Measurements from ENCODE around the gene TMEM59L. TPM values are rescaled to one million over a fixed set of nuclear protein-coding genes. Genes with fewer than 3 reads are reported as not detected.

The TMEM59L gene
- total RNA-seq, 6 experiments from 2014 or later, result 0.31 to 0.43 TPM; not detected in 4

- Histone ChIP-seq H3K4me1 (no peaks in the 10 kb centered on the region), H3K36me3 (no peaks in the 10 kb centered on the region), H3K27me3 (no peaks in the 10 kb centered on the region), H3K4me3 (no peak overlapping the region), H3K9me3 (no peaks in the 10 kb centered on the region), H3K27ac (no peak overlapping the region)
- DNase-seq (no peak), ATAC-seq (no peak)
- intact Hi-C loops (cut with DNase I), result no loop called here
- WGBS (ENCODE audit: insufficient coverage, low coverage, low lambda C conversion rate, missing lambda C conversion rate), result 60% methylated on average over 2 of the region's 2 CpGs
- TF ChIP-seq POLR2A (IDR thresholded peaks at IDR 0.05), result no peak
Observed at GRCh38 chr19:18626906-18627305, 14.2 kb downstream of the TMEM59L start.

- Histone ChIP-seq H3K36me3 (no peaks in the 10 kb centered on the region), H3K27ac (no peak overlapping the region), H3K9me3 (no peaks in the 10 kb centered on the region), H3K4me1 (no peaks in the 10 kb centered on the region), H3K27me3 (no peaks in the 10 kb centered on the region), H3K4me3 (no peak overlapping the region)
- TF ChIP-seq POLR2A (IDR thresholded peaks at IDR 0.05) (no peak), CTCF (IDR thresholded peaks at IDR 0.05) (no peak)
- 66% methylated on average over 10 of the region's 15 CpGs for WGBS (ENCODE audit: insufficient coverage, low coverage, low lambda C conversion rate, missing lambda C conversion rate)
- DNase-seq (no peak), ATAC-seq (peak in 2 of 4 donors; percentile 13 to 47)
- intact Hi-C loops (cut with DNase I), result no loop called here
Observed at GRCh38 chr19:18629166-18630088, 16.8 kb downstream of the TMEM59L start.

GRCh38 chr19:18633321-18633720 is 20.7 kb downstream of the TMEM59L start:
- intact Hi-C loops (cut with DNase I), result no loop called here
- DNase-seq (no peak), ATAC-seq (no peak)
- peaks cover 0 to 10% (median 0%) of the 10 kb centered on the region in 4 donors for H3K4me1 ChIP-seq
- no peaks in the 10 kb centered on the region for H3K27me3 ChIP-seq
- 0% methylated on average over 1 of the region's 8 CpGs for WGBS (ENCODE audit: insufficient coverage, low coverage, low lambda C conversion rate, missing lambda C conversion rate)
- H3K4me3 ChIP-seq, result no peak overlapping the region
- no peaks in the 10 kb centered on the region for H3K9me3 ChIP-seq
- TF ChIP-seq POLR2A (IDR thresholded peaks at IDR 0.05) (no peak), CTCF (IDR thresholded peaks at IDR 0.05) (no peak)
- no peak overlapping the region for H3K27ac ChIP-seq
- H3K36me3 ChIP-seq, result no peaks in the 10 kb centered on the region

- TF ChIP-seq CTCF (IDR thresholded peaks at IDR 0.05), result no peak
- no peak for TF ChIP-seq POLR2A (IDR thresholded peaks at IDR 0.05)
- Histone ChIP-seq H3K9me3 (no peaks in the 10 kb centered on the region), H3K27ac (no peak overlapping the region), H3K27me3 (no peaks in the 10 kb centered on the region), H3K36me3 (no peaks in the 10 kb centered on the region), H3K4me3 (no peak overlapping the region), H3K4me1 (peaks cover 0 to 10% (median 0%) of the 10 kb centered on the region in 4 donors)
- no peak for ATAC-seq
- DNase-seq, result no peak
- 62% methylated on average over 6 of the region's 12 CpGs for WGBS (ENCODE audit: insufficient coverage, low coverage, low lambda C conversion rate, missing lambda C conversion rate)
- intact Hi-C loops (cut with DNase I), result no loop called here
Observed at GRCh38 chr19:18634612-18635297, 22.1 kb downstream of the TMEM59L start.

- Histone ChIP-seq H3K36me3 (no peaks in the 10 kb centered on the region), H3K4me1 (peaks cover 0 to 10% (median 0%) of the 10 kb centered on the region in 4 donors), H3K27ac (no peak overlapping the region), H3K27me3 (no peaks in the 10 kb centered on the region), H3K9me3 (no peaks in the 10 kb centered on the region), H3K4me3 (no peak overlapping the region)
- DNase-seq (no peak), ATAC-seq (no peak)
- WGBS (ENCODE audit: insufficient coverage, low coverage, low lambda C conversion rate, missing lambda C conversion rate), result 20% methylated on average over 3 of the region's 6 CpGs
- intact Hi-C loops (cut with DNase I), result no loop called here
- TF ChIP-seq POLR2A (IDR thresholded peaks at IDR 0.05) (no peak), CTCF (IDR thresholded peaks at IDR 0.05) (no peak)
Observed at GRCh38 chr19:18635831-18636182, 23.1 kb downstream of the TMEM59L start.
